ENCODE data around the gene PUSL1.

Gene PUSL1

GRCh38 chr1:1356796-1357401 is 48.5 kb downstream of the PUSL1 start:
- no peak for DNase-seq

GRCh38 chr1:1357871-1358432 is 49.6 kb downstream of the PUSL1 start:
- no peak for DNase-seq

GRCh38 chr1:1358433-1359271 is 50.3 kb downstream of the PUSL1 start, which contains the start of gene MXRA8:
TSS of gene MXRA8 (minus strand) at chr1:1358555. CDS start at chr1:1358504, 51 bp downstream.
- DNase-seq = no peak

GRCh38 chr1:1359308-1359663 is 50.9 kb downstream of the PUSL1 start:
- no peak for DNase-seq

- no peak for DNase-seq
Measured at GRCh38 chr1:1359664-1360468, 51.5 kb downstream of the PUSL1 start.

GRCh38 chr1:1360506-1361169 is 52.2 kb downstream of the PUSL1 start:
- no peak for DNase-seq
